Astrocyte (in vitro differentiated cells and primary cell): ENCODE data around the gene GLYATL1.

Experiments used
- CTCF ChIP-seq: IDR thresholded peaks from 2 replicates; pipeline ENCODE4 v1.5.1; 2011; ENCODE audit warnings: low read depth, mild to moderate bottlenecking, inconsistent platforms, low read length, moderate library complexity; ENCODE audit not compliant: insufficient read depth
- EZH2 ChIP-seq: IDR thresholded peaks from 2 replicates; pipeline ENCODE4 v1.6.1; 2012; ENCODE audit warnings: mild to moderate bottlenecking, low read length, inconsistent platforms; ENCODE audit not compliant: insufficient read depth

- TF ChIP-seq CTCF (no peak), EZH2 (no peak)
These were observed 34.1 kb upstream of the GLYATL1 start for GRCh38 chr11:58905011-58905720.
